ENCODE data around the gene MYRF.

MYRF gene

GRCh38 chr11:61776561-61777075, 24.2 kb downstream of the MYRF start:
- peak; percentile 68 for DNase-seq (ENCODE audit: low spot score)

- DNase-seq (ENCODE audit: low spot score), result no peak
Observed at GRCh38 chr11:61777234-61778090, 25.0 kb downstream of the MYRF start.

DNA sequence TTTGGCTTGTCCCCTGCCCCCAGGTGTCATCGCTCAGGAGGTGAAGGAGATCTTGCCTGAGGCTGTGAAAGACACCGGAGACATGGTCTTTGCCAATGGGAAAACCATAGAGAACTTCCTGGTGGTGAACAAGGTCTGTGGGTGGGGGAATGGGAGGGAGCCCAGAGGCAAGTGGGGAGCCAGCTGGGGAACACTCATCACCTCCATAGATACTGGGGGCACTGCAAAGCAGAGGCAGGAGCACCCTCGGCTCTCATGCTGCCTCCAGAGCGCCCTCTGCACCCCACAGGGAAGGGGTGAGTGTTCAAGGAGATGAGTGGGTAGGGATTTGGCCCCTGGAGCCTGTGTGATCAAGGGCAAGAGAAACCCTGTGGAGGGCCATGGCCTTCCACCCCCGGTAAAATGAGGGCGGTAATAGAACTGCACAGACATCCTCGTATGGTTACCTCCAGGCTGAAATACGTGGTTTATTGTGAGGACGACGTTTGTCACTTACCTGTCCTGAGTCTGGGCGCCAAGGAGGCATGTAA, 26.0 kb downstream of the MYRF start:
- DNase-seq (ENCODE audit: low spot score), result no peak

DNA sequence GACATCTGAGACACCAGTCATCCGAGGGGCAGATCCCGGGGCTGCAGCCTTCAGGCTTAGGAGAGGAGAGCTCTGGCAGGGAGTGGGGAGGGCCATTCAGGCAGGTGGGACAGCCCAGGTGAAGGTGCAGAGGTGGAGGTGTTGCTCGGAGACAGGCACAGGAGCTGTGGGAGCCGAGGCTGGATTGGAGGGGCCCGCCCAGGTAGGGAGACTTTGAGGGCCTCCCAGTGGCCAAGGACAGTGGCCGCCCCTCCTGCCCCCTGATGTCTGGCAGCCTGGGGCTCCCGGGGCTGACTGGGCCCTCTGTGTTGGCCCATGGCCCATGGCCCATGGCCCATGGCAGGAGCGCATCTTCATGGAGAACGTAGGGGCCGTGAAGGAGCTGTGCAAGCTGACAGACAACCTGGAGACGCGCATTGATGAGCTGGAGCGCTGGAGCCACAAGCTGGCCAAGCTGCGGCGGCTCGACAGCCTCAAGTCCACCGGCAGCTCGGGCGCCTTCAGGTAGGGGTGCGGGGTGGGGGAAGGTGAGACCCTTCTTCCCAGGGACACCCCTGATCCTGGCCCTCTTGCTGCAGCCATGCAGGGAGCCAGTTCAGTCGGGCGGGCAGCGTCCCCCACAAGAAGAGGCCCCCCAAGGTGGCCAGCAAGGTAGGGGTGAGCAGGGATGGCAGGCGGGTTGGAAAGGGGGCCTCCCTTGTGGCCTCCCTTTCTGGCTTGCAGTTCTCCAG, 26.6 kb downstream of the MYRF start:
- DNase-seq (ENCODE audit: low spot score), result no peak

GRCh38 chr11:61779666-61780525, 27.5 kb downstream of the MYRF start:
- no peak for DNase-seq (ENCODE audit: low spot score)

- no peak for DNase-seq (ENCODE audit: low spot score)
Observed at GRCh38 chr11:61780581-61781162, 28.2 kb downstream of the MYRF start.

DNA sequence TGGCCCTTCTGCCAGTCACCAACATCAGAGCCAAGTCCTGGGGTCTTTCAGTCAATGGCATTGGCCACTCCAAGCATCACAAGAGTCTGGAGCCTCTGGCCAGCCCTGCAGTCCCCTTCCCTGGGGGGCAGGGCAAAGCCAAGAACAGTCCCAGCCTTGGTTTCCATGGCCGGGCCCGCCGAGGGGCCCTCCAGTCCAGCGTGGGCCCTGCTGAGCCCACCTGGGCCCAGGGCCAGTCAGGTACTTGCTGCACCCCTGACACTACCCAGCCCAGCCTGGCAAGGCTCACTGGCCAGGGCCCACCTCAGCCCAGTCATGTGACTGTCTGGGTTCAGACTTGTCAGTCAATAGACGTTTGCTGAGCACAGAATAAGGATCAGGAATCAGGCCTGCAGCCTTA, 29.1 kb downstream of the MYRF start:
- no peak for DNase-seq (ENCODE audit: low spot score)

GRCh38 chr11:61782299-61782698, 29.9 kb downstream of the MYRF start:
- DNase-seq (ENCODE audit: low spot score), result no peak

DNA sequence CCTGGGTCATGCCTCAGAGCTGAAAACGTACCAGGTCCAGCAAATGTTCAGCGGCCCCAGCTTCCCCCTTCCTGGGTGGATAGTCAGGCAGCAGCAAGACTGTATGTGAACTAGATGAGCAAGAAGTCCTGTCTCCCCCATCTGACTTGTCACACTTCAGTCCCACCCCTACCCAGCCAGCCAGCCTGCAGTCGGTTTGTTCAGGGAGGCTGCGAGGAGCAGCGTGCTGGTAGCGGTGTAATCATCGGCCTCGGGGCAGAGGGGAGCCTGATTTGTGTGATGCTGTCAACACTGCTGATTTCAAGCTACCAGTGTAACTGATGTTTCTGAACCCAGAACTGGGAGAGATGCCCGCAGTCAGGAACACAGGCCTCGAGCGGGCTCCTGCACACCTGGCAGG, 30.4 kb downstream of the MYRF start:
- DNase-seq (ENCODE audit: low spot score), result no peak

- DNase-seq (ENCODE audit: low spot score), result no peak
Observed at GRCh38 chr11:61783717-61784505, 31.5 kb downstream of the MYRF start.

DNA sequence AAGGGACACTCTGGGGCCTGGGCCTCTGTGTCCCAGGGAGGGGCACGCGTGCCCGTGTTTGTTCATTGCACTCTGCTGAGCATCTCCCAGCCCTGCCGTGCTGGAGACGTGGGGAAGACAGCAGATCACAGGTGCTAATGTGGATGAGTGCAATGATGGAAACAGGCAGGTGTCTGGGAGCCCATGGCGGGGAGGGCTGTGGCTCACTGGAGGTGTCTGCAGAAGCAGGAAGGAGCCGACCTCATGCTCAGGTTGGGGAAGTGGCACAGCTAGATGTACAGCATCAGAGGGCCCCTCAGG, 32.0 kb downstream of the MYRF start:
- DNase-seq (ENCODE audit: low spot score), result no peak

- DNase-seq (ENCODE audit: low spot score), result no peak
Observed at GRCh38 chr11:61785837-61786402, 33.5 kb downstream of the MYRF start.

DNA sequence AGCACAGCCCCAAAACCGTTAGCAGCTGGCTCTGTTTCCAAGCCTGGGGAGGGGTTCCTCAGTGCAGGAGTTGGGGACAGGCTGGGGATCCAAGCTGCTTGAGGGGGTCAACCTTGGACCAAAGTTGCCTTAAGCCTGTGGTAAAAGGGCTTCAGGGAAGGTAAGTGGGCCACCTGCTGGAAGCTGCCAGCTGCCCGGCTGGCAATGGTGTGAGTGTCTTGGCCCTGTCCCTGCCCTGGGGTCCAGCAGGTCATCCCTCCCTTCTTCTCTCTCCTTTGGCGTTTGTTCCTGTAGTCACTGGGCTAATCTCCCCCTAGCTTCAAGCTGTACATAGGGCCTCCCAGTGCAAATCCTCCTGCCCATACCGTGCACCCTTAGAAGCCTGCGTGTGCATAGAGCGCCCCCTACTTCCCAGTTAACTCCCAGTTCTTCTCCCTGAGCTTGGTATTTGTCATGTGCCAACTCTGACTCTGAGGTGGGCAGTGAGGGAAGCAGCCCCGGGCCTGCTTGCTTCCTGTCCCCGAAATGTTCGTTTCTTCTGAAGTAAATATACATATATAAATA, 35.6 kb downstream of the MYRF start:
- DNase-seq (ENCODE audit: low spot score), result peak; percentile 79

DNA sequence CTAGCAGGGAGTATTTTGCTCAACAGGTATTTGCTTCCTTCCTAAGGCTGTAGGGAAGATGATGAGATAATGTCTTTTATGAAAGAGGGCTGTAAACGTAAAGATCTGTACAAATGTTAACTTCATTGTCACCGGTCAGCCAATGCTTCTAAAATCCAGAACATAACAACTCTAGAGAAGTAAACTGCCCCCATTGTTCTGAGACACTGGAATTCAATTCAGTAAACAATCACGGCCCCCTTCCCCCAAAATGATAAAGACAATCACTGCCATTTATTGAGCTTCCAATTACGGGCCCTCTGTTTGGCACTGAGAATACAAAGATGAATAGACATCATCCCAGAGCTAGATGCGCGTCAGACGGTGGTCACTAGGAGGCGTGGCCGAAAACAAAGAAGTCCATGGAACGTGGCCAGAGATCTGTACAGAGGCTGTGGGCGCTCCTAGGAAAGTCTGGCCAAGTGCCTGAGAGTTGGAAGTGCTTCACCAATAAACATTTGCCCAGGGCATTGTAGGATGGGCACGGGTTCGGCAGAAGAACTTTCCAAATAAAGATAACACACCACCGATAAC, 39.4 kb downstream of the MYRF start:
- DNase-seq (ENCODE audit: low spot score), result peak; percentile 97

DNA sequence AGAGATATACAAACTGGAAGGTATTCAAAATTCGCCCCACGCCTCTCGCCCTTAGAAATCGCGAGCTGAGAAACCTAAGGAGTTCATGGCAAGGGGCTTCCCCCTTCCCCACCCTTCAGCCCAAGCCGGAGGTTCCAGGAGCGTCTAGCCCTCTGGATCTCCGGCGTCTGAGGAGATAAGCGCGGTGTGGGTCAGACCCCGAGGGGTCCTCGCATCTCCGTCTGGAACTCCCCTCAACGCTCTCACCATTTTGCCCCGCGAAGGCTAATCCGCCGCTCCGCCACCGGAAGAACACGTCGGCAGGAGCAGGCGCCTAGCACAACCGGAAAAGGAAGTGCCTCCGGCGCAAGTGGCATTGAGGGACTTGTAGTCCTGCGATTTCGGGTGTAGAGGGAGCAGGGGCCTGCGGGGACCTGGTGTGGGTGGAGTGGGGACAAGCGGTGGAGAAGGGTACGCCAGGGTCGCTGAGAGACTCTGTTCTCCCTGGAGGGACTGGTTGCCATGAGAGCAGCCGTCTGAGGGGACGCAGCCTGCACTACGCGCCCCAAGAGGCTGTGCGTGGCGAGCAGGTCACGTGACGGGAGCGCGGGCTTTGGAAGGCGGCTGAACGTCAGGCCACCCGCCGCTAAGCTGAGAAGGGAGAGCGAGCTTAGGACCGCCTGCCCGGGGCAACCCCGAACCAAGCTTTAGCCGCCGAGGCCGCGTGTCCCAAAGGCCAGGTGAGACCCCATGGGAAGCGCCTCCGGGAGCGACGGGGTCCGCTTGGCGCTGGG, 40.1 kb downstream of the MYRF start, which contains the start of the genes FEN1 and TMEM258:
TSS of gene FEN1 (plus strand) at position 602 of the 773 bp plus-strand sequence. CDS start 2,451 bp downstream, outside the sequence.
TSS of gene TMEM258 (minus strand) at position 290 of the 773 bp plus-strand sequence. CDS start at position 249, 41 bp downstream.
- peak; percentile 94 for DNase-seq (ENCODE audit: low spot score)

DNA sequence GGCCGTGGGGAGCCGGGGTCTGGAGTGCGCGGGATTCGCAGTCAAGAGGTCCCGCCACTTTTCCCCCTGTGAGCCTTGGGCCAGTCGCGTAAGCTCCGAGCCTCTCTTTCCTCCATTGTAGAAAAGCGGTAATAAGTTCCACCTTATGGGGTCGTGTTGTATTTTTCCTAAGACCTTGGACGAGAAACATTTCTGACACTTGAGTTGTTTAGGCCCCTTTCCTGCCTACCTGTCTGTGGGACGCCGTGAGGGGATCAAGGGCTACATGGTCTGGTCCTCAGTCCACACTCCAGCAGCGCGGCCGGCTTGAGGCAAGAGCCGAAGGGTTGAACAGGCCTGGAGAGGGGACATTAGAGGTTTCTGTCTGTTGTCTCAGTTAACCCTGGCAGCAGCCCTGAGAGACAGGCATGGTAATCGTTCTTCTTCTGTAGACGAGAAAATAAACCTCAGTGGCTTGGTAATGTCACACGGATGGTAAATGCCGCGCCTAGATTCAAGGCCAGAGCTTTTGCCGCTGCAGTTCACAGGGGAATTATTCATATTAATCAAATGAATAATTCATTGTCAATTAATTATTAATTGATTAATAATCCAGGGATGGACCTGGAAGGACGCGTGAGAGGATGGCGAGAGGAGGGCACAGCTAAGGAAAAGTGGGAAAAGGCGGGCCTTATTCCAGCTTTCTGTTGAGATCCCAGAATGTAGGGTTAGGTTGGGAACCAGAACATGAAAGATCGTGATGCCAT, 40.8 kb downstream of the MYRF start:
- no peak for DNase-seq (ENCODE audit: low spot score)

GRCh38 chr11:61793829-61794204, 41.4 kb downstream of the MYRF start:
- DNase-seq (ENCODE audit: low spot score), result no peak

DNA sequence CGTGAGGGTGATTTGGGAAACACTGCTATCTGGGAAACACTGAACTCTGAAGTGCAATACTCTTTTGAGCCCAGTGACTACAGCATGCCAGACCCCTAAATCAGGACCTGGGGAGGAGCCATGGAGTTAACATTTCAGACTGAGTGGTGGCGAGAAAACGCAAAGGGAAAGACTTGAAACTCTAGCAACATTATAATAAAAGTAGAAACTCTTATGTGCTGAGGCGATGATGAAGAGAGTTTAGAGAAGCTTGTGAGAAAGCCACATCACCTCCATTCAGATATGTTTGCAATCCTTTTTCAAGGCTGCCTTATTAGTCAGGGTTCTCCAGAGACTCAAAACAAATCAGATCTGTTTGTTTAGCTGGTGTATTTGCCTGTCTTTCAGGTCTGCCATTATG, 42.1 kb downstream of the MYRF start:
- DNase-seq (ENCODE audit: low spot score), result no peak

Measured in putamen (tissue), 1 donor.